HG02884 (cell line): ENCODE results near the gene SLC22A14.
A peak's percentile ranks its signal among the peaks of the same experiment; 100 is the strongest.

Experiments used
- ATAC-seq: cut with Tn5 transposase; IDR thresholded peaks from one replicate; pipeline ENCODE4 v1.9.1; 2021; ENCODE audit warnings: mild to moderate bottlenecking, moderate library complexity; ENCODE audit not compliant: unreplicated experiment

Gene SLC22A14

DNA sequence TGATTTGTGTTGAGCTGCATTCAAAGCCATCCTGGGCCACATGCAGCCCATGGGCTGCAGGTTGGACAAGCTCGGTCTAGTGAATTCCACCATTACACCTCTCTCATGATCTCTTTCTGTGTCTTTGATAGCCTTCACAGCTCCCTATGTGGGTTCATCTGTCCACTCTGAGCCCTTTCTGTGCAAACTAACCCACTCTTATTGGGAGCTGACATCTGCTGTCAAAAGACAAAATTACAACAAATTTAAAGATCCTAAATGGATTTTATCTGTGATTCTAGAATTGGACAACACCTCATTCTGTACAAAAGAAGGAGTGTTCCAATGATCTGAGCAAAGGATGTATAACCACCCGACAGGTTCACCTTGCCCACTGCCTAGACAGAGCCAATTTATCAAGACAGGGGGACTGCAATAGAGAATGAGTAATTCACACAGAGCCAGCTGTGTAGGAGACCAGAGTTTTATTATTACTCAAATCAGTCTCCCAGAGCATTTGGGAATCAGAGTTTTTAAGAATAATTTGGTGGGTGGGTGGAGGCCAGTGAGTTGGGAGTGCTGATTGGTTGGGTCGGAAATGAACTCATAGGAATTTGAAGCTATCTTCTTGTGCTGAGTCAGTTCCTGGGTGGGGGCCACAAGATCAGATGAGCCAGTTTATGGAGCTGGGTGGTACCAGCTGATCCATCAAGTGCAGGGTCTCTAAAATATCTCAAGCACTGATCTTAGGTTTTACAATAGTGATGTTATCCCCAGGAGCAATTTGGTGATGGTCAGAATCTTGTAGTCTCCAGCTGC lies 61.9 kb downstream of the SLC22A14 start:
- ATAC-seq, result no peak

DNA sequence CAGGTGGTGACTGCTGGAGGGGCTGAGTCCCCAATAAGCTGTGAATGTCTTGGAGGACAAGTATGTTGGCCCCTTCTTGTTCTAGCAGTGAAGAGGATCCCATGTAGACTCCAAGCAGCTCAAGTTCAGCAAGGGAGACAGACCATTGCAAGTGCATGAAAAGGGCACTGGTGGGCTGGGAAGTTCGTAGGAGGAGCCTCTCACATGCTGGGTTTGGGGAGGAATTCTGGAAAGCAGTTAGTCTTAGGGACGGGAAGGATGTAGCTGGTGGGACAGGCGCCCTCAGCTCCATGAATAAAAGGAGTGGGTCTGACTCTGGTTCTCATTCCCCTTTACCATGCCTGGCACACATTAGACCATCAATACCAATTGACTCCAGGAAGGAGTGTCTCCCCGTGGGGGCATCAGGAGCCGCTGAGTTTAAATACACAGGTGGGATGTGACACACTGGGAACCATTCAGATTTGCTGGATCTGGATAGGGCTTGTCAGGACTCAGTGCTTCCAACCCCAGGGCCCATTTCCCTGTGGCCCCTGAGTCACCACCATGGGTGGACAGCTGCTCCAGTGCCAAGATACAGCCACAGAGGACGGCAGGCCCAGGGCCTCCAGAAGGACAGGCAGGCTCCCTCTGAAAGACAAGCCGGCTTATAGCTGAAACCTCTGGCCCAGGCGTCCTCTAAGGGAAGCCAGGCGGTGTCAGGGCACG lies 63.9 kb downstream of the SLC22A14 start:
- ATAC-seq, result no peak

- ATAC-seq, result peak; percentile 97
Observed at GRCh38 chr3:38346587-38347410, 64.7 kb downstream of the SLC22A14 start, which contains the start of gene XYLB. TSS of gene XYLB (plus strand) at chr3:38346785. CDS start at chr3:38346869, 84 bp downstream.

- no peak for ATAC-seq
Observed at GRCh38 chr3:38347421-38348200, 65.5 kb downstream of the SLC22A14 start.

- ATAC-seq, result no peak
Observed at GRCh38 chr3:38348903-38349302, 66.8 kb downstream of the SLC22A14 start.

DNA sequence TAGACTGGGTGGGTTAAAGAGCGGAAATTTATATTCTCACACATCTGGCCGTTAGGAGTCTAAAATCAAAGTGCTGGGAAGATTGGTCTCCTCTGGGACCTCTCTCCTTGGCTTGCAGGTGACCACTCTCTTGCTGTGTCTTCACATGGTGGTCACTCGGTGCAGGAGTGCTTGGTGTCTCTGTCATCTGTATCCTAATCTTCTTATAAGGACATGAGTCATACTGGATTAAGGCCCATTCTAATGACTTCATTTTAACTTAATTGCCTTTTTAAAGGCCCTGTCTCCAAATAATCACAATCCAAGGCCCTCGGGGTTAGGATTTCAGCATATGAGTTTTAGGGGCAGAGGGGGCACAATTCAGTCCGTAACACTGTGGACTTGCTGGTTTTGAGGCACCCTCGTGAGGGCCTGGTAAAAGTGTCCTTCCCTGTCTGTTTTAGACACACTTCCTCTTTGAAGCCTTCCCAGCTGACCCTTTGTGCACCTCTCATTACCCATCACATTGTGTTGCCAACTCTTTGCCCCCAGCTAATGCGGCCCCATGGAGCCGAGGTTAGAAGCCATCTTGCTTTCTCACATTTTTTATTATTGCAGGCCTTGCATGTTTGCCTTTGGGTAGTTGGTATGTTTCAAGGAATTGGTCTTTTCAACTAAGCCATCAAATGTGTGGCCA lies 67.7 kb downstream of the SLC22A14 start:
- ATAC-seq, result no peak

- ATAC-seq, result no peak
Observed at GRCh38 chr3:38353151-38353550, 71.1 kb downstream of the SLC22A14 start.

DNA sequence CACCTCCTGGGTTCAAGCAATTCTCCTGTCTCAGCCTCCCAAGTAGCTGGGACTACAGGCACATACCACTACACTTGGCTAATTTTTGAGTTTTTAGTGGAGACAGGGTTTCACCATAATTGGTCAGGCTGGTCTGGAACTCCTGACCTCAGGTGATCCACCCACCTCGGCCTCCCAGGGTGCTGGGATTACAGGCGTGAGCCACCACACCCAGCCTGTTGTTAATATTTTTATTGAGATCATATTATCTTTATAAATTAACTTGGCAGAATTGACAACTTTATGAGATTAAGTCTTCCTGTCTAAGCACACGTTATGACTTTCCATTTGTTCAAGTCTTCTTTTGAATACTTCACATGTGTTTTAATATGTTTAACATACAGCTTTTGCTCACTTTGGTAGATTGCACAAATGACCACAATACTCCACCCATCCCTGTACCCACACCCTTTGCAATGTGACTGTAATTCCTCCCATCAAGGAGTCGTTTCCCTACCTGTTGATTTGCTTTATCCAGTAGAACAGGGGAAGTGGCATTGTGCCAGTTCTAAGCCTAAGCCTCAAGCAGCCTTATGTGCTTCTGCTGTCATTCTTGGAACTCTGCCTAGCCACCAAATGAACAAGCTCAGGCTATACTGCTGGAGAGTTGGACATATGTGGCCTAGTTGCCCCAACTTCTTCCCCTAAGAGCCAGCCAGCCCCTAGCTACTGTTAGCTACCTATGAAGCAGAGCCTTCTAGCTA lies 72.7 kb downstream of the SLC22A14 start:
- ATAC-seq, result no peak

DNA sequence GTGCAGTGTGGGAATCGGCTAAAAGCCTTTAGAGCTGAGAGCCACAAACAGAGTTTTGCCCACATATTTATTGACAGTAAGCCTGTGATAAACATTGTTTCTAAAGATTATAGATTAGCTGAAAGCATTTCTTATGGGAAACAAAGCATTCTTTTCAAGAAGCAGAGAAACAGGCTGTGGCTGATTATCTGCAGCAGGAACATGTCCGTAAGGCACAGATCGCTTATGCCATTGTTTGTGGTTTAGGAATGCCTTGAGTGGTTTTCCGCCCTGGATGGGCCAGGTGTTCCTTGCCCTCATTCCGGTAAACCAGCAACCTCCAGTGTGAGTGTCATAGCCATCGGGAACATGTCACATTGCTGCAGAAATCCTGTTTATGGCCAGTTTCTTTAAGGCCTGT lies 76.9 kb downstream of the SLC22A14 start:
- ATAC-seq, result no peak

GRCh38 chr3:38360345-38360744 lies 78.3 kb downstream of the SLC22A14 start:
- ATAC-seq, result no peak

GRCh38 chr3:38361496-38361895 lies 79.4 kb downstream of the SLC22A14 start:
- ATAC-seq, result no peak

DNA sequence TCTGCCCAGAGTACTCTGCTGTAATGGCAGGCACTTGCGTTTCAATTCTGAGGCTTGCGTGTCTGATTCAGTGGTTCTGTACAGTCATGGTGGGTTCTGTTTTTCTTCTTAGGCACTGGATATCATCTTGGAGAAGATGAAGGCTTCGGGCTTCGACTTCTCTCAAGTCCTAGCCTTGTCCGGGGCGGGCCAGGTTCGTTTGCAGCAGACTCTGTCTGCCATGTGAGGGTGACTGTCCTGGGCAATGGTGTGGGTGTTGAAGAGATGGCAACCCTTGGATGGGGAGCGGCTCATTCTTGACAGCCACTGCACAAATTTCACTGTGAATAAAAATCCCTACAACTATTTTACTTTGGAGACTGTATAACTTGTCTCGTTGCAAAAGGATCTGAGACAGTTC lies 80.7 kb downstream of the SLC22A14 start:
- ATAC-seq, result no peak

GRCh38 chr3:38364721-38365400 lies 82.8 kb downstream of the SLC22A14 start:
- no peak for ATAC-seq

- no peak for ATAC-seq
Observed at GRCh38 chr3:38365469-38366062, 83.5 kb downstream of the SLC22A14 start.

GRCh38 chr3:38366082-38366481 lies 84.0 kb downstream of the SLC22A14 start:
- ATAC-seq, result no peak

GRCh38 chr3:38367779-38368178 lies 85.7 kb downstream of the SLC22A14 start:
- no peak for ATAC-seq
